Measurements from ENCODE around the gene KMT2B. TPM values are rescaled to one million over a fixed set of nuclear protein-coding genes. Genes with fewer than 3 reads are reported as not detected.

Gene KMT2B
- total RNA-seq, 1 experiment from 2014 or later: 65.3 TPM

DNA sequence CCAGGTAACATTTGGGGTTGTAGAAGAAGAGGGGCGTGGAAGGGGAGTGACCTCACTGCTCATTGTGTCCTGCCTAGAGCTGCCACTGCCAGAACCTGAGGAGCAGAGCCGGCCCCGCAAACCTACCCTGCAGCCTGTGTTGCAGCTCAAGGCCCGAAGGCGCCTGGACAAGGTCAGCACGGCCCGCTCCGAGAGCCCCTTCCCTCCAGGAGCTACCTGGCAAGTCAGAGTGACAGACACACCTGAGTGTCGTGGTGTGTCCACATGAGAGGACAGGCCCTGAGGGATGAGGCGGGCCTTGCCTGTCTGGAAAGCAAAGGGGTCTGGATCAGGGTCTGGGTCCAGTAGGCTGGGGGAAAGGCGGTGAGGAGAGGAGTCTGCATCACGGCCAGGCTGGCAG lies 6.8 kb downstream of the KMT2B start:
- Mint-ChIP-seq H3K27me3 (ENCODE audit: unreplicated experiment) (no peaks in the 10 kb centered on the region), H3K4me3 (ENCODE audit: low read depth, unreplicated experiment) (no peak overlapping the region), H3K27ac (ENCODE audit: unreplicated experiment) (no peak overlapping the region), H3K4me1 (ENCODE audit: low read depth, unreplicated experiment) (peaks cover 7% of the 10 kb centered on the region), H3K36me3 (ENCODE audit: insufficient read depth, unreplicated experiment) (peaks cover 83% of the 10 kb centered on the region), H3K9me3 (ENCODE audit: low read depth, unreplicated experiment) (no peaks in the 10 kb centered on the region)
- TF ChIP-seq, protein P1, sequence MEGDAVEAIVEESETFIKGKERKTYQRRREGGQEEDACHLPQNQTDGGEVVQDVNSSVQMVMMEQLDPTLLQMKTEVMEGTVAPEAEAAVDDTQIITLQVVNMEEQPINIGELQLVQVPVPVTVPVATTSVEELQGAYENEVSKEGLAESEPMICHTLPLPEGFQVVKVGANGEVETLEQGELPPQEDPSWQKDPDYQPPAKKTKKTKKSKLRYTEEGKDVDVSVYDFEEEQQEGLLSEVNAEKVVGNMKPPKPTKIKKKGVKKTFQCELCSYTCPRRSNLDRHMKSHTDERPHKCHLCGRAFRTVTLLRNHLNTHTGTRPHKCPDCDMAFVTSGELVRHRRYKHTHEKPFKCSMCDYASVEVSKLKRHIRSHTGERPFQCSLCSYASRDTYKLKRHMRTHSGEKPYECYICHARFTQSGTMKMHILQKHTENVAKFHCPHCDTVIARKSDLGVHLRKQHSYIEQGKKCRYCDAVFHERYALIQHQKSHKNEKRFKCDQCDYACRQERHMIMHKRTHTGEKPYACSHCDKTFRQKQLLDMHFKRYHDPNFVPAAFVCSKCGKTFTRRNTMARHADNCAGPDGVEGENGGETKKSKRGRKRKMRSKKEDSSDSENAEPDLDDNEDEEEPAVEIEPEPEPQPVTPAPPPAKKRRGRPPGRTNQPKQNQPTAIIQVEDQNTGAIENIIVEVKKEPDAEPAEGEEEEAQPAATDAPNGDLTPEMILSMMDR (IDR thresholded peaks at IDR 0.05; ENCODE audit: unreplicated experiment): no peak
- DNase-seq: no peak
- intact Hi-C loops (cut with micrococcal nuclease; ENCODE audit: unreplicated experiment): no loop called here
- no TSS peak for BruUV-seq (replicated peaks)
- CTCF ChIA-PET: no interaction called here

- TF ChIP-seq, protein P1 (IDR thresholded peaks at IDR 0.05; ENCODE audit: unreplicated experiment): no peak
- Mint-ChIP-seq H3K4me1 (ENCODE audit: low read depth, unreplicated experiment) (no peaks in the 10 kb centered on the region), H3K27me3 (ENCODE audit: unreplicated experiment) (no peaks in the 10 kb centered on the region), H3K4me3 (ENCODE audit: low read depth, unreplicated experiment) (no peak overlapping the region), H3K27ac (ENCODE audit: unreplicated experiment) (no peak overlapping the region), H3K36me3 (ENCODE audit: insufficient read depth, unreplicated experiment) (peaks cover 80% of the 10 kb centered on the region), H3K9me3 (ENCODE audit: low read depth, unreplicated experiment) (no peaks in the 10 kb centered on the region)
- CTCF ChIA-PET: no interaction called here
- BruUV-seq (replicated peaks): no TSS peak
- intact Hi-C loops (cut with micrococcal nuclease; ENCODE audit: unreplicated experiment): no loop called here
- no peak for DNase-seq
Measured at GRCh38 chr19:35725216-35725861, 7.5 kb downstream of the KMT2B start.

GRCh38 chr19:35727053-35727955 lies 9.5 kb downstream of the KMT2B start:
- no peak for DNase-seq
- H3K27me3 Mint-ChIP-seq (ENCODE audit: unreplicated experiment): no peaks in the 10 kb centered on the region
- no peak overlapping the region for H3K4me3 Mint-ChIP-seq (ENCODE audit: low read depth, unreplicated experiment)
- H3K4me1 Mint-ChIP-seq (ENCODE audit: low read depth, unreplicated experiment): no peaks in the 10 kb centered on the region
- intact Hi-C loops (cut with micrococcal nuclease; ENCODE audit: unreplicated experiment): no loop called here
- H3K36me3 Mint-ChIP-seq (ENCODE audit: insufficient read depth, unreplicated experiment): peaks cover 70% of the 10 kb centered on the region
- CTCF ChIA-PET: interaction anchor here (1.2 kb wide), 1 partner anchor 69 kb away, joined by 3 read pairs; no protein-coding TSS in a partner anchor
- BruUV-seq (replicated peaks): no TSS peak
- no peak overlapping the region for H3K27ac Mint-ChIP-seq (ENCODE audit: unreplicated experiment)
- TF ChIP-seq, protein P1 (IDR thresholded peaks at IDR 0.05; ENCODE audit: unreplicated experiment): no peak
- H3K9me3 Mint-ChIP-seq (ENCODE audit: low read depth, unreplicated experiment): no peaks in the 10 kb centered on the region

DNA sequence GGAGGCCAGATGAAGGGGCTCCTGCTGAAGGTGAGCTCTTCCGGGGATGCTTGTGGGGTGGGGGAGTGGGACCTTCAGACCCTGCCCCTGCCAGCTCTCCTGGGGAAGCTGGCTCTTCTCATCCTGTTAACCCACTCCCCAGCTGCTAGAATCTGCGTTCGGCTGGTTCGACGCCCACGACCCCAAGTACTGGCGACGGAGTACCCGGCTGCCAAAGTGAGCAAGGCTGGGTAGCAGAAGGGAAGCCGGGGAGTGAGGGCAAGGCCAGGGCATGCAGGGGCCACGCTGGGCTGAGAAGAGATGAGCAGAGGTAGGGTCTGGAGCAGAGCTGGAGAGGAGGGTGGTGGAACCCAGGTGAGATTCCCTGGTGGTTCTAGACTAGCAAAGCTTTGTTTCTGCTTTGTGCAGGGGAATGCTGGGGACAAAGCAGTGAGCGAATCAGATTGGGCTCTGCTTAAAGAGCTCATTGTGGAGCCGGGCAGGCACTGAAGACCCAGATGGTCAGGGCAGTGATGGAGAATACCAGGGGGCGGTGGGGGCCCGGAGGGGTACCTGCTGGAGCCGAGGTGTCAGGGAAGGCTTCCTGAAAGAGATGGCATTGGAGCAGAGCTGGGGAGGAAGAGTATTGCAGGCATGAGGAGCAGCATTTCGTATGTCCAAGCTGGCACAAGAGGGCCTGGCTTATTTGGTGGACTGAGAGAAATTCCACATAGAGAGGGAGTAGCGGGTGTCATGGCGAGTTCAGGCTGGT lies 10.3 kb downstream of the KMT2B start:
- DNase-seq: no peak
- no peaks in the 10 kb centered on the region for H3K4me1 Mint-ChIP-seq (ENCODE audit: low read depth, unreplicated experiment)
- H3K36me3 Mint-ChIP-seq (ENCODE audit: insufficient read depth, unreplicated experiment): peaks cover 61% of the 10 kb centered on the region
- no peaks in the 10 kb centered on the region for H3K27me3 Mint-ChIP-seq (ENCODE audit: unreplicated experiment)
- no peaks in the 10 kb centered on the region for H3K9me3 Mint-ChIP-seq (ENCODE audit: low read depth, unreplicated experiment)
- H3K27ac Mint-ChIP-seq (ENCODE audit: unreplicated experiment): no peak overlapping the region
- TF ChIP-seq, protein P1 (IDR thresholded peaks at IDR 0.05; ENCODE audit: unreplicated experiment): no peak
- CTCF ChIA-PET: interaction anchor here (1.2 kb wide), 1 partner anchor 68 kb away, joined by 3 read pairs; no protein-coding TSS in a partner anchor
- intact Hi-C loops (cut with micrococcal nuclease; ENCODE audit: unreplicated experiment): no loop called here
- no TSS peak for BruUV-seq (replicated peaks)
- H3K4me3 Mint-ChIP-seq (ENCODE audit: low read depth, unreplicated experiment): no peak overlapping the region
